HG02588 (cell line): ENCODE measurements around the gene RLN1.
"Not testable (repeated sequence)": the region's sequence is repeated elsewhere in the genome, so short reads cannot be mapped to it uniquely, and the experiment has no call there.

ENCODE experiments used
- ATAC-seq: cut with Tn5 transposase; IDR thresholded peaks from one replicate; pipeline ENCODE4 v1.9.1; 2021; ENCODE audit warnings: mild to moderate bottlenecking, moderate library complexity; ENCODE audit not compliant: unreplicated experiment

The RLN1 gene

GRCh38 chr9:5338992-5339981 lies at the start of gene RLN1:
Gene RLN1, minus strand, starts transcription at chr9:5339876. Its CDS starts 130 bp downstream, at chr9:5339746.
- ATAC-seq, result peak; percentile 100

GRCh38 chr9:5389109-5389732 lies 49.5 kb upstream of the RLN1 start:
- ATAC-seq, result peak; percentile 58

- no peak for ATAC-seq
Measured at GRCh38 chr9:5388026-5388819, 48.5 kb upstream of the RLN1 start.

- no peak for ATAC-seq
Measured at GRCh38 chr9:5384436-5384835, 44.8 kb upstream of the RLN1 start.

GRCh38 chr9:5382479-5382878 lies 42.8 kb upstream of the RLN1 start:
- ATAC-seq, result no peak

- ATAC-seq, result no peak
Measured at GRCh38 chr9:5375790-5376477, 36.3 kb upstream of the RLN1 start.

- ATAC-seq, result no peak
Measured at GRCh38 chr9:5375091-5375490, 35.4 kb upstream of the RLN1 start.

- peak; percentile 97 for ATAC-seq
Measured at GRCh38 chr9:5364294-5365024, 24.8 kb upstream of the RLN1 start.

GRCh38 chr9:5361326-5362010 lies 21.8 kb upstream of the RLN1 start:
- no peak for ATAC-seq

GRCh38 chr9:5360341-5360740 lies 20.7 kb upstream of the RLN1 start:
- ATAC-seq, result no peak

- ATAC-seq, result no peak
Measured at GRCh38 chr9:5357431-5358105, 17.9 kb upstream of the RLN1 start.

- ATAC-seq, result no peak
Measured at GRCh38 chr9:5355817-5356216, 16.1 kb upstream of the RLN1 start.

- no peak for ATAC-seq
Measured at GRCh38 chr9:5355226-5355625, 15.6 kb upstream of the RLN1 start.

- ATAC-seq, result no peak
Measured at GRCh38 chr9:5354184-5354583, 14.5 kb upstream of the RLN1 start.

- ATAC-seq, result no peak
Measured at GRCh38 chr9:5352637-5353248, 13.1 kb upstream of the RLN1 start.

- no peak for ATAC-seq
Measured at GRCh38 chr9:5336688-5337087, 3.0 kb downstream of the RLN1 start.

GRCh38 chr9:5331276-5331675 lies 8.4 kb downstream of the RLN1 start:
- not testable (repeated sequence) for ATAC-seq

- no peak for ATAC-seq
Measured at GRCh38 chr9:5326893-5327548, 12.7 kb downstream of the RLN1 start.
